HTR-8/SVneo (cell line): Measurements from ENCODE around the gene PLCD4.
A peak's percentile ranks its signal among the peaks of the same experiment; 100 is the strongest.

Source experiments
- DNase-seq: peaks from one replicate; pipeline ENCODE4 v3.0.0; 2011; ENCODE audit warnings: low spot score, mixed read lengths; ENCODE audit not compliant: insufficient read length
- FAIRE-seq: peaks from 2 replicates; lab custom pipeline; 2011; peaks lifted over from hg19 to GRCh38; lab: Jason Lieb, UNC

The PLCD4 gene

DNA sequence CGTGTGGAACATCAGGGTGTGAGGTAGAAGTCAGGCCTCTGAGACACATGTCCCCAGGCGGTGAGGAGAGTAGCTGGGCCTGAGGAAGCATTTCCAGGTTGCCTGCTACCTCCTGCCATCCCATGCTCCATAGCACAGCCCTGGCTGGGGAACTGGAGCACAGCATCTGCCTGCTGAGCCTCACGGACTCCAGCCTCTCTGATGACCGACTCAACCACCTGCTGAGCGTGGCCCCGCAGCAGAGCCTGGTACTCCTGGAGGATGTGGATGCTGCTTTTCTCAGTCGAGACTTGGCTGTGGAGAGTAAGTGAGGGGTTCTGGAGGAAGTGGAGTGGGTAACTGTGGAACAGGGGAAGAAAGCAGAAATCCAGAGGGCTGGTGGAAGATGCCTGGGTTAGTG, 54.7 kb downstream of the PLCD4 start:
- no peak for DNase-seq
- FAIRE-seq: no peak

DNA sequence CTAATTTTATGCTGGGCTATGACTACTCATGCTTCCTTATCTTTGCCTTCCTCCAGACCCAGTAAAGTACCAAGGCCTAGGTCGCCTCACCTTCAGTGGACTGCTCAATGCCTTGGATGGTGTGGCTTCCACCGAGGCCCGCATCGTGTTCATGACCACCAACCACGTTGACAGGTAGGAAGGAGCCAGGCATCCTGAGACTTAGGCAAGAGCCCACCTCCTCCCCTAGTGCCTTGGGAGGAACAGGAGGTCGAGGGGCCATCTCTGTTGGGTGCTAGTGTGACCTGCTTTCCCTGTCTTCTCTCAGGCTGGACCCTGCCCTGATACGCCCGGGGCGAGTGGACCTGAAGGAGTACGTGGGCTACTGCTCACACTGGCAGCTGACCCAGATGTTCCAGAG, 55.1 kb downstream of the PLCD4 start:
- DNase-seq: no peak
- FAIRE-seq: no peak

GRCh38 chr2:218663901-218664300, 56.2 kb downstream of the PLCD4 start:
- FAIRE-seq: no peak

GRCh38 chr2:218664653-218665052, 57.0 kb downstream of the PLCD4 start:
- FAIRE-seq (no peak), DNase-seq (no peak)

More at GRCh38 chr2:218663901-218664300, 56.2 kb downstream of the PLCD4 start:
- DNase-seq: no peak

- FAIRE-seq: peak; percentile 31
- peak; percentile 19 for DNase-seq
Observed at GRCh38 chr2:218671097-218671653, 63.5 kb downstream of the PLCD4 start.

GRCh38 chr2:218671654-218672566, 64.2 kb downstream of the PLCD4 start, which contains the start of the genes RNF25 and STK36:
TSS of gene RNF25 (minus strand) at chr2:218672002. CDS start at chr2:218671970, 32 bp downstream.
TSS of gene STK36 (plus strand) at chr2:218672086. CDS start at chr2:218672830, 744 bp downstream.
- FAIRE-seq: peak; percentile 91
- DNase-seq: peak; percentile 95

DNA sequence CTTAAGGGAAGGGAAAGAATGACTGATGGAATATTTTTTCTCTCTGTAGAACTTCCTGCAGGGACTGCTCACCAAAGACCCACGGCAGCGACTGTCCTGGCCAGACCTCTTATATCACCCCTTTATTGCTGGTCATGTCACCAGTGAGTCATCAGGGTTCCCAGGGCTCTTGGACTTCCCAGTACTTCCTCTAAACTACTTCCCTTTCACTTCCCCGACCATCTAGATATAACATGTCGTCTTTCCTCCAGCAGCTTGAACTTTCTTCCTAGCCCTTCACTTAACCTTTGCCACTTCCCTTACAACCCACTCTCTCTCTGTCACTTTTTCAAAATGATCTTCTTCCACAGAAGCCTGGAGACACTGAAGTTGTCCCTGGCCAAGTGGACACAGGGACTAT, 71.4 kb downstream of the PLCD4 start:
- DNase-seq (no peak), FAIRE-seq (no peak)

DNA sequence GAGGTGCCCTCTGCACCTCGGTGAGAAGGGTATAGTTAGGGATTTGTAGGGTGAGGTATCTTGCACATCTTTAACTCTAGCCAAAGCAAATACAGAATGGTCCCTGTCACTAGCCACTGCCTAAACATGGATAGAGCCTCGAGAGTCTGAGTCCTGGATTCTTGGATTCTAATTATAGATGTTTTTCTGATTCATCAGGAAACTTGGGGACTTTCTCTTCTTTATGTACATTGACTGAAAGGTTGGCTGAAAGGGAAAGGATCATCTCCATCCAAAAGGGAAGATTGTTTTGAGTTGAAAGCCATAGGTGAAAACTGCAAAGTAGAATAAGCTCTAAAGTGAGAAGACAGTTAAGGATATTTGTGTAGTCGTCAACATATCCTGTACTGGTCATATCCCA, 72.4 kb downstream of the PLCD4 start:
- no peak for FAIRE-seq
- no peak for DNase-seq
